GM21723 (cell line): ENCODE measurements around the gene ARHGAP15.

Experiments used
- ATAC-seq: cut with Tn5 transposase; IDR thresholded peaks from one replicate; pipeline ENCODE4 v1.9.1; 2021; ENCODE audit warnings: mild to moderate bottlenecking, moderate library complexity; ENCODE audit not compliant: unreplicated experiment

The ARHGAP15 gene

DNA sequence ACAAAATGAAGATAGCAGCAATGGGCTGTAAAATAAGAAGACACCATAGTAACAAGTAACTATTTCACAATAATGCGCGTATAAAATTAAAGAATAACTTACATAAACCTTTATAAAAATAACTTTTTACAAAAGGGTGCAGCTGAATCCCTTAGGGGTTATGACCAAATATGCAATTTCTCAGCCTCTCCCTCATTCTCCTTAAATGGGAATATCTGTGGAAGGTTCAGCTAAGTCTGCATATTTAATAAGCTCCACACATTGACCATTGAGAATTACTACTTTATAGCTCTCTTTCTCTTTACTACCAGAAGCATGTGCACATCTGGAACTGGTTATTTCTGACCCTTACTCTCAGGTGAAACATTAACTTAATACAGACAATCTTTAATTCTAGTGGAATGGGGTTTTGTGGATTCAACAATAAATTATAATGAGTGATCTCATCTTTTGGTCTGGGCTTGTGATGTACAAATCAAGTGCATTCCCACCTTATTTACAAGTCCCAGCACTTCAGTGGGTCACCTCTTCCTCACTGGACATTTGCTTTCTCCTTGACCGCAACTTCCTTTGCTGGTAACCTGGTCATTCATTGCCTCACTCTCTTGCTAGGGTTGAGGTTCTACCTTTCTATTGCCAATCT is 15.7 kb downstream of the ARHGAP15 start:
- ATAC-seq = no peak

DNA sequence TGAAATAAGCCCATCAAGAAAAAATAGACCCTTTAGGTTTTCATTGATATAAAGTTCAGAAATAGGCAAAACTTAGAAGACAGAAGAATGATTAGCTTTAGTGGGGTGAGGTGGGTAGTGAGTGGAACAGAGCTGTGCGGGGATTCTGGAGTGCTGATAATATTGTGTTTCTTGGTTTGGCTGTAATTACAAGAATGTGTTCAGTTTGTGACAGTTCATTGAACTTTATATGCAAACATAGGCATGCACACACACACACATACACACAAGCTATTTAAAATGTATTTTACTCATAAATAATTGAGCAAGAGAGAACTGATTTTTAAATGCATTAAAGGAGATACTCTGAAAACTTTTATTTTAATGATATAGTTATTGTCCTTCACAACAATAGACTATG is 17.1 kb downstream of the ARHGAP15 start:
- no peak for ATAC-seq

DNA sequence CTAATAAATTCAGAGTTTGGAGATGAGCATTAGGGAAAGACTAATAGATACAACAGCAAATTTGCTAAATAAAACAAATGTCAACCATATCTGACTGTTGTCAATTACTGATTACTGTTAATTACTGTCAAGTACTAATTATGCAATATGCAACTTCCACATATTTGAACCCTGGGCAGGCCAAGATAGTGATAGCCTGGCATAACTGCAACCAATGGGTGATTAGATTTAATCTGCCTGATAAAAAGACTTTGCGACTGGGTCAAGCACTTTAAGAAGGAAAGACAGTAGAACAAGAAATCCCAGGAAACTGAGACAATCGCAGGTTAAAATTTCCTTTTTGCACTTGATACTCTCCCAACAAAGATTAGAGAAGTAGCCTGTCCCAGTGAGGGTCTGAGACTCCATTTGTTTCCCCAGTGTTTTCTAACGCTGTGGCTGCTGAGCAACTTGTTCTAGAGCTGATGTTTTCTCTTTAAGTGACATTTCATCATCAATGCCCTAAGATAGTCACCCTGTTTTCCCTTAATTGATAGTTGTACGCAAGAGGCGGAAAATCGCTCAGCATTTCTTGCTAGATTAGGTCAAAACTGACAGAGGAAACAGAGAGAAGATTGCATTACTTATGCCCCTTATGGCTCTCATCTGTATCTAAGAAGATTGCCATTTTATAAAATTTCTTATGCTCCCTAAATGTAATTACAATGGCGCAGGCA is 17.8 kb downstream of the ARHGAP15 start:
- ATAC-seq = no peak

DNA sequence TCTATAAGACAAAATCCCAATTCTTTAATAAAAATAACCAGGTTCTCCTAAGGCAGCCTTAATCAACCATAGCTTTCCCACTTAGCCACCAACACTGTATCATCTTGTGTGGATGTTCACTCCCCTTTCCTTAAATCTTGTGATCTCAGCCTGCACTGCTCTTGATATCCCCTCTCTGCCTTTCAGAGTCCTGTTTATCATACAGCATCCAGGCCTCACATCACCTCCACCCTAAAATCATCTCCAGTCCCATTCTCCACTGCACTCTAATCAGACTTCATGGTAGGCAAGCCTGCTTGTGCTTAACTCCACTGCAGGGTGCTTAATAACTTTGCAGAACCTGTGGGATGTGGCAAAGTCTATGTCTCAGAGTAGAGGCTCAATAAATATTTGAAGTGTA is 18.8 kb downstream of the ARHGAP15 start:
- no peak for ATAC-seq

DNA sequence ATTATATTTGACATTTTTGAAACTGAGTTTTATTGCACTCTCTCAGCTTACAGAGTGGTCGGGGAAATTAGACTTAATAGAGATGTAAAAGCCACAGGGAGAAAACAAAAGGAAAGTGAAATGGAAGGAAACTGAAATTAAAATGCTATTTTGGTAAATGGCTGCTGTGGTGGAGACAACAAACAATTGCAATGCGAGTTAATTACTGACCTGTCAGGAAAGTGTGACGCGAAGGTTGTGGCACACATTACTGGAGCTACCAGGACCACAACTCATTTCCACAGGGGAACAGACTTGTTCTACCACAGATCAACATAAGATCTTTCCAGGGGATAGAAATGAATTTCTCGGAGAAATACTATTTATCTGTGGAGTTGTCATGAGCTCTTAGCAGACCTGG is 19.5 kb downstream of the ARHGAP15 start:
- peak; percentile 40 for ATAC-seq

DNA sequence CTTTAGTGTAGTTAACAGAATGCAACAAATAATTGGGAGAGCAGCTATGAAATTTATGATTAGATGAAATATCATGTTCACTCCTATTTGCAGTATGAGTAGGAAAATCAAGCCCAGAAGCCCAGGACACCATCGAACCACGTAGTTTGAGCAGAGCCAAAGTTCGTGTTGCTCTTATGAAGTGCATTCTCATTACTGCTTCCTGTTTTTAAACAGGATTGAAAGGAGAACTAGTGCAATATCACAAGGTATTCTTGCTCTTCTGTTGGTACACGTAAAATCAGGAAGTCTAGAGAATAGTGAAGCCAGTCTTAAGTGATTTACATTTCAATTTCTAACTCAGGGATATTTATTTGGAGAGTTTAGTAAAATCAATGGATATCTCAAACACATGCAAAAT is 21.1 kb downstream of the ARHGAP15 start:
- ATAC-seq = peak; percentile 78

DNA sequence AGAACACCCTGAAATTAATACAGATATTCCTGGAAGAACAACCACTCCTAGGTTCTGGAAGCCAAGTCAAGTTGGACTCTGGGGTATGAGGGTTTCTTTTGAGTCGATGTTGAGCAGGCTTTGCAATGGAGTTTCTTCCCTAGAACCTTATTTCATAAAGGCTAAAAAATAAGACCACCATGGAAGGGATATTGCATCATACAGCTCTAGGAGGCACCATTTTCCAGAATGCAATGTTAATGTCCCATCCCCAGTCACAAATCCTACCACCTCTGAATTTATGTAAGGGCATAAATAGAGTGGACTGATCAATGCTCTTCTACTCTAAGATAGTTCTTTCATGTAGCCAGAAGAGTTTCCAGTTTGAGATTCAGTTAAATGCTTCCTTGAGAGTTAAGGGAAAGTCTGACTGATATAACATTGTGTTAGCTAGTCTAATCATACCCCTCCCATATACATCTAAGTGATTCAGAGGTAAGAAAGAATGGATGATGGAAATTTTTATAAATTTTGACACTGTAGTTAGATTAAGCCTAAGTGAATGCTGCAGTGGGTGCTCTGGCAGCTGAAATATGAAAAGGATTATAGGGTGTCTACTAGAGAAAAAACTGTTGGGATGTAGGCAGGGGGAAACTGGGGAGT is 22.0 kb downstream of the ARHGAP15 start:
- no peak for ATAC-seq

DNA sequence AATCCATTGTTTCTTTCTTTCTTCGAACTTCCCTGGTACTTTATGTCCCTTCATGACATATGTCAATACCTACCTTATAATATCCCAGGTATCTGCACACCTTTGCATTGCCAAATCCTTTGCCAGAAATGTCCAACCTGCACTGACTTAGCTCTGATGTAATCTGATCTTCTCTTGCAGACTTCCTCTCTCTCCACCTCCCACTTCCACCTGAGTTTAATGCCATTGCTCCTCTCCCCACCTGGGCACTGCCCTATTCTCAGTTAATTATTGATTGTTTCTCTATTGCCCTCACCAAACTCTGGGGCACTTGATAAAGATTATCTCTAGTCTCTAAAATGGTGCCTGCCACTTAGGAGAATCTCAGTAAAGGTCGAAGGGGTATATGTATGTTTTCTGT is 23.0 kb downstream of the ARHGAP15 start:
- ATAC-seq = no peak

DNA sequence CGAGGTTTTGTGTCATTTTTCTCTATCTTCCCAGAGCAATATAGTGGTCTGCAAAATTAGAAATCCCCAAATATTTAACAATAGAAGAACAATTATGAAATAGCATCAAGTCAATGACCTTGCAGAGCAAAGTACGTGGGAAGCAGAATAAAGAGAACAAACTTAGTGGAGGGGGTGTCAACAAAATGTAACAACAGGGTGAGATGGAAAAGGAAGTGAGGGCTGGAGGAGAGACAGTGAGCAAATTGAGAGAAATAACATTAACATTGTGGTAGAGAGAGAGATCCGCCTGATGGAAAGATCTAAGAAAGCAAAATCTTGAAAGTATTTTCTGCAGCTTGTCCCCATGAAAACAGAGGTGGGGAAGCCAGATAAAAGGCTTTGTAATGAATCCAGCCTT is 23.4 kb downstream of the ARHGAP15 start:
- ATAC-seq = no peak

DNA sequence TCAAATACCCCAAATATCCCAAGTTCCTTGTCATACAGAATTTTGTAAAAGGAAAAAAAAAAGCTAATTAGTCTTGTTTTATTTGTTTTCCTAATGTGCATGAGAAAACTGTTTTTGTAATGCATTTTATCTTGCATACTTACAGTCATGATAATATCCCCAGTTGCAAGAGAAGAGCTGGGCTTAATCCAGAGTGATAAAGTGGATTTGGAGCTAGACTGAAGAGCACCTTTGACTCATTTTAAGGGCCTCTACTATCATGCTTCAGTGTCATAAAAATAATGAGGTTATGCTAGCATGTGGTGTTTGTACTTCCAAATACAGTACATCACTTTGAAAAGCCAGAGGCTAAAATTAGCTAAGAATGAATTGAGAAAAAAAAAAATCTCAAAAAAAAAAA is 26.4 kb downstream of the ARHGAP15 start:
- no peak for ATAC-seq

DNA sequence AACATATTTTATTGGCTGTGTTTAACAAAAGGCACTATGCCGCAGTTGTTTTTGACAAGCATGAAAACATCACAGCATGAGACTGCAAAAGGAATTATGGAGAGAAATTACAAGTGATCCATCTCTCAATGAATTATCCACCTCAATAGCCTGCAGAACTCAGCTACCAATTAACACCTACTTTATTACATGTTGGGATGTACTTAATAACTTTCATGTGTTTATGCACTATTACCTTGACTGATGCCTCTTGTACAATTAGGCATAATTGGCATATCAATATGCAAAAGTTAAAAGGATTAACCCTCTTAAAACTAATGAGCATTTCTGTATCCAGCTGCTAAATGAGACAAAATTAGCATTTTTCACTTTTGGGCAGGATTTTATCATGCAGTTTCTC is 27.8 kb downstream of the ARHGAP15 start:
- ATAC-seq = no peak

DNA sequence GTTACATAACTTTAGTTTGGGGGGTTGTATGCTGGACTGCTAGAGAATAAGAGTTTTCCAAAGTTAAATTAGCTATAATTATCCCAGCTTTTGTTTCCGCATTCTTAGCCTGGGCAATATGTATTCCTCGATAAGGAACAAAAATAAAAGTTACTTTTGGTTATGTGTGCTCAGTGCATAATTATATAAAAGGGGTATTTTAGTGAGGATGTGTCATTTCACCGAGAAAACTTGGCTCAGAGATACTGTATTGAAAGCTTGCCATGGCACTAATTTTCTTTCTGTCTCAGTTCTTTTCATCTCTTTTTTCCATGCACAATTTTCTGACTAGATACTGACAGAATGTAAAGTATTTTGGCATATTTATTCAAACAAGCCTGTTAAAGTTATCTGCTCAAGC is 28.2 kb downstream of the ARHGAP15 start:
- no peak for ATAC-seq

DNA sequence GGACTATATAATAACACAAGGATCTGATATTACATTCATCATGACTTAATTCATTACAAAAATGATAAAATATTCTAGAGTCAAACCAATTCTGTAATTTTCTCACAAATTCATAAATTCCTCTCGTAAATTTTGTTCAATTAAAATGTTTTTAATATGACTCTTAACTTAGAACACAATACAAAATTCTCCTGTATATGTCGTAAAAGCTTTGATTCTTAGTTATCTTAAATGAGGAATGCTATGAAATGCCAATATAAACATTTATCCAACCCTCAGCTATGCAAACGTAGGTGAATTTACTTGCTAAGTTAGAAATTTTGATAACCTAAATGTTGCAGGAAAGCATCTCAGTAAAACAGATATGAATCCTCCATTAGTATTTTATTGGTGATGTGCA is 28.9 kb downstream of the ARHGAP15 start:
- ATAC-seq = no peak

DNA sequence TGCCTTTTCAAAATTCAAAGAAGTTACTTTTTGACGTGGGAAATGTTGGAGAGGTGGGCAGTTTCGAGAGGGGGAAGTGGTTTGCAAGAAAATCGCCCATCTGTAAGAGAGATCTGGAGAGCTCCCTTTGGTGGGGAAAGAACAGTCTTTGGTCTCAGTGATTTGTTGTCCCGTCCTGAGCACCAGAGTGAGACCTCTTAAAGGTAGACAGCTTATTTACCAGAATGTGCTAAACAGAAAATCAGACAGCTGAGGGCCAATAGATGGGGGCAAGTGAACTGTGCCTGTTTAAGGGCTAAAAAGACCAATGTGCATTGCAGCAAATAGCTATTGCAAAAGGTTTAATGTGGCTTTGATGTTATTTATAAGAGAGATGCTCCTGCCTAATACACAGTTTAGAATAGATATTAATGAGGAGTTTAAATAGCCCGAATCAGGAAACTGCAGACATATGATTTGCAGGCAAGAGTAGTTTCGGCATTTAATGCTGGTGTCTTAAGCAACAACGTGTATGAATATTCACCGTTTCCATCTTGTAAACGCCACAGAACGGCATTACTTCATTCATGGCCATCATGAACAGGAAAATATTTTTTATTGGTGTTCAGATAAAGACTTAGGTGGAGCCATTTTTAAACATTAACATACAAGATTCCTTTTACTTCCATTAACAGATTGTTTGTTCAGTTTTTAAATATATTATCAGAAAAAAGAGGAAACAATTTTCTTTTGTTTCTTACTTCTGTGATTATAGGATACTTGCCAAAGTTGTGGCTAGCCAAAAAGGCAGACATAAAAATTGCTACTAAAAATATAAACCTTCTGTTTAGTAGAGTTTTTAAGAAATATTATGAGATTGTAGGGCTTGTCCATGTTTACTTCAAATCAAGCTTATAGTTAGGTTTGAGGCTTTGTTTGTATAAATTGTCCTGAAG is 29.6 kb downstream of the ARHGAP15 start:
- ATAC-seq = peak; percentile 47

DNA sequence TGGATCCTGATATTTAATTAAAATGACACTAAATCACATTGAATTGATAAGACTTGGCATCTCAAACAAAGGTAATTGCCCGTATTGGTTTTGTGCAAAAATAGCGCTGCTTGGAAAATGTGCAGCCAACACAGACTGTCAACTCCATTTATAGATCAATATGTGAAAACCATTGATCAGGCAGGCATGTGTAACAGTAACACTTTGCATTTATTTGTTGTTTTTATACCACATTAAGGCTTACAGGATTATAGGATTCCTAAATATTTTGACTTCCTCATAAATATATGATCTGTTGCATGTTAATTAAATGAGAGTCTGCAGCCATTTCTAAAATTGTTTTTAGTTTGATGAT is 30.2 kb downstream of the ARHGAP15 start:
- no peak for ATAC-seq

DNA sequence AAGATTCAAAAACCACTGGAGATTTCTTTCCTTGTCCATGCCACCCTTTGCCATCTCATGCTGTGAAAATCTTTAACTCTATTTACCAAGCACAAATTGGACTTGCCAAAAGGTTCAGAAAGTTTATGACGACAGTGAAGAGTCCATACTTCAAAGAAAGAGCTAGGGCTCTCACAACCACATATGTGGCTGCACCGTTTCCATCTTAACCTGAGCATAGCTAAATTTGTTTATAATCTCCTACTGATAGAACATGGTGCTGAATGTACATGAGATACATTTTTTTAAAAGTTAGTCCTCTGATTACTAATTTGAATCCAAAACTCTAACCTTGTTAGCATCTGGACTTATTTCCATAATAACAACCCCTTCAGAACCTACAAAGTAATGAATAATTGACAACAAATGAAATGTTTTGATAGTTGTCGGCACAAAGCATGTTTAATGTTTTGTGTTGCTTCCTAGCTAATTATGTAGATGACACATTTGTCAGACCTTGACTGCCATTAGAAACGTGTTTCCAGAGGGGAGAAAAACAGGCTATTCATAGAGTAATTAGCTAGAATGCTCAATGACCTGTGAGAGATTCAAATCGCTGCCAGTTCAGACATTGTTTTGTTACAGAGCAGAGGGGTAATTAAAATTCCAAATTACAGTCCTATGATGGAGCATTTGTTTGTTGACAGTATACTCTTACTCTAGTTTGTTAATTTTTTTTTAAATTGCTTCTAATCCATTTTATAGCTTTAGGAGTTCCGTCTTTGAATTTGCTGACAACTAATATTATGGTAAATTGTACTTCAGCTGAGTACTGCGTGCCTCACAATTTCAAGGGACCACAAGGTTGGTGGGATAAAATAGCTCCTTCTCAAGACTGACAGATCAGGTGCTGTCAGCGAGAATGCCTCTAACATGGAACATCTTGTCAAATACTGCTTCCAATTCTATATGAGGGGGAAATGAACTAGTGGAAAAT is 31.8 kb downstream of the ARHGAP15 start:
- ATAC-seq = no peak

DNA sequence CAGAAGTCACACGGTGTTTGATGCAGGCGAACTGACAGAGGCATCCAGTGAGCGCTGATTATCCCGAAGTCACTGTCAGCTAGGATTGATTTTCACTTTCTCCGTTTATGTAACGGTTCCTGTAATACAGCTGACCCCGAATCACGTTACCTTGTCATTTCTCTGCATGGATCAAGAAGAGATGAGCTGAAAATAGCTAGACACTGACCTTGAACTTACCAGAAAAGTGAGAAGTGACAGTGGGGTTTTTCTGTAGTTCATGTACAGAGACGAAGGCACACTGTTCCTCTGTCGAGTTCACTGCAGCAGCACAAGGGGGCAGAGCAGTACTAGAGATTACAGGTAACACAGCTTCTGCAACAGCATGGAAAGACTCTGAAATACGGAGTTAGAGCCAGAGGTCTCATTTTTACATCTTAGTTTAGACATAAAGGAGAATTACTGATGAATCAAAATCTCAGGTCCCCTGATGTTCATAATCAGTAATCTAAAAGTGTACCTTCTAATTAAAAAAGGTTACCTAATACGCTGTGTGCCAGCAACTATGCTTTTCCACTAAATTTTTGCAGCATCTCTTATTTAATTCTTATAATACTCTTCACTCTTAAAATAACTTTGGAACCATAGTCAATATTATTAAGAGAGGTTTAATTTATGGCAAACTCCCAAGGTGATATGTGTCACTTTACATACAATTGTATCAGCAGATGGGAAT is 33.1 kb downstream of the ARHGAP15 start:
- peak; percentile 84 for ATAC-seq

DNA sequence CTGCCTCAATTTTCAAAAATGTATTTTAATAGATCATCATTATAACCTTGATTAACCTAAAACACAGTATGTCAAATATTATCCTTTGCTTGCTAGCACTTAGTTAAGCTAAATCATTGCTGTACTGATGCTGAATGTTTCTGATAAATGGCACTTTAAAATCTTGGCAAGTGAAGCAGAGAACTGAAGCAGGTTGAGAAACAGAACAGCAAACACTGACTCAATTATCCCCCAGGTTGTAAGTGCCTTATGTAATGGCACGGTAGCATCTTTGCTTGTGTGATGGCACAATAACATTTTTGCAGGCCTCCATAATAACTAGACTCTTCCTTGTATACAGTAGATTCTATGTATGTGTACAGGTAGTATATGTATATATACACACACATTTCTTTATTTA is 33.8 kb downstream of the ARHGAP15 start:
- ATAC-seq = no peak

DNA sequence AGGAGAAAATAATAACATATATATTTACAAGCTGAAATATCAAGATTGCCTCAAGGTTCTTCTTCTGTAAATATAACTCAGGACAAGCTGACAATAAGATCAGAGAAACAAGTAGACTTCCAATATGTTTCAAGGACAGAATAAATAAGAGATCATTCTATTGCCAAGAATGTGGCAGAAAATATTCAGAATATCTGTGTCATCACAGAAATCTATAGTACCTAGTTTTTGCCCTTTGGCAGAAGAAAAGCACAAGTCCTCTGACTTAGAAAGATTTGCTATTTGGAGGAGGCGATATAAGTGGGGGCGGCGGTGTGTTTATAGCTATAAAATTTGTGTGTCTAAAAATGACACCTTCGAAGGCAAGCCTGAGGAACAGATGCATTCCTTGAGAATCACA is 34.3 kb downstream of the ARHGAP15 start:
- no peak for ATAC-seq

DNA sequence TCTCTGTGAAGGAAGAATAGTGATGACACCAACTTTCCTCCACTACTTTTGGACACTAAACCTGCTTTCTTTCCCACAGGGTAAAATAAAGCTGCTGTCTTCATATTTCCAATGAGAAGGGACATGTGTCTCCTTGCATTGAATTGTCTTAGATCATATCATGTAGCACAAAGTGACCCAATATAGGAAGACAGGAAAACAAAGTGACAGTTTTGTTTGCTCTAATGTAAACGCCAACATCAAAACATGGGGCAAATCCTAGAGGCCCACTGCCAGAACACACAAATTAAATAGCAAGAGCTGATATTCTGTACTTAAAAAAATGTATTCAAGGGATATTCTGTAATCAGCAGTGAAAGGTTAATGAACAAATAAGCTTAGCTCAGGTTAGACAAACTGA is 36.1 kb downstream of the ARHGAP15 start:
- no peak for ATAC-seq
